HG02610 (cell line): ENCODE data around the gene IDS.
A peak's percentile ranks its signal among the peaks of the same experiment; 100 is the strongest.
"Not testable (repeated sequence)": the region's sequence is repeated elsewhere in the genome, so short reads cannot be mapped to it uniquely, and the experiment has no call there.

Source experiments
- ATAC-seq: cut with Tn5 transposase; IDR thresholded peaks from one replicate; pipeline ENCODE4 v1.9.1; 2021; ENCODE audit warnings: mild to moderate bottlenecking, moderate library complexity; ENCODE audit not compliant: unreplicated experiment

Gene IDS

GRCh38 chrX:149528381-149528780 lies 23.3 kb upstream of the IDS start:
- no peak for ATAC-seq

- peak; percentile 27 for ATAC-seq
Measured at GRCh38 chrX:149527705-149528104, 22.6 kb upstream of the IDS start.

- ATAC-seq, result not testable (repeated sequence)
Measured at GRCh38 chrX:149526318-149527033, 21.4 kb upstream of the IDS start.

GRCh38 chrX:149525903-149526302 lies 20.8 kb upstream of the IDS start:
- peak; percentile 27 for ATAC-seq

- ATAC-seq, result peak; percentile 96
Measured at GRCh38 chrX:149525389-149525788, 20.3 kb upstream of the IDS start.

GRCh38 chrX:149522916-149523315 lies 17.8 kb upstream of the IDS start:
- no peak for ATAC-seq

- ATAC-seq, result no peak
Measured at GRCh38 chrX:149521438-149521837, 16.3 kb upstream of the IDS start.

GRCh38 chrX:149520636-149521277 lies 15.7 kb upstream of the IDS start:
- ATAC-seq, result not testable (repeated sequence)

GRCh38 chrX:149518236-149518635 lies 13.1 kb upstream of the IDS start:
- no peak for ATAC-seq

GRCh38 chrX:149517308-149517707 lies 12.2 kb upstream of the IDS start:
- ATAC-seq, result no peak

- ATAC-seq, result no peak
Measured at GRCh38 chrX:149516604-149517003, 11.5 kb upstream of the IDS start.

- ATAC-seq, result no peak
Measured at GRCh38 chrX:149515954-149516602, 11.0 kb upstream of the IDS start.

- no peak for ATAC-seq
Measured at GRCh38 chrX:149513825-149514428, 8.8 kb upstream of the IDS start.

GRCh38 chrX:149512225-149512885 lies 7.2 kb upstream of the IDS start:
- ATAC-seq, result peak; percentile 79

GRCh38 chrX:149511081-149511480 lies 6.0 kb upstream of the IDS start:
- no peak for ATAC-seq

GRCh38 chrX:149510386-149510785 lies 5.3 kb upstream of the IDS start:
- no peak for ATAC-seq

GRCh38 chrX:149508467-149508866 lies 3.4 kb upstream of the IDS start:
- no peak for ATAC-seq

- no peak for ATAC-seq
Measured at GRCh38 chrX:149506349-149506748, 1.2 kb upstream of the IDS start.

- no peak for ATAC-seq
Measured at GRCh38 chrX:149505671-149506070, 565 bp upstream of the IDS start.

- ATAC-seq, result peak; percentile 32
Measured at GRCh38 chrX:149504226-149504914, 736 bp downstream of the IDS start.

GRCh38 chrX:149503446-149503845 lies 1.7 kb downstream of the IDS start:
- peak; percentile 73 for ATAC-seq
